ENCODE results near the gene DYNLRB1.

Gene DYNLRB1

DNA sequence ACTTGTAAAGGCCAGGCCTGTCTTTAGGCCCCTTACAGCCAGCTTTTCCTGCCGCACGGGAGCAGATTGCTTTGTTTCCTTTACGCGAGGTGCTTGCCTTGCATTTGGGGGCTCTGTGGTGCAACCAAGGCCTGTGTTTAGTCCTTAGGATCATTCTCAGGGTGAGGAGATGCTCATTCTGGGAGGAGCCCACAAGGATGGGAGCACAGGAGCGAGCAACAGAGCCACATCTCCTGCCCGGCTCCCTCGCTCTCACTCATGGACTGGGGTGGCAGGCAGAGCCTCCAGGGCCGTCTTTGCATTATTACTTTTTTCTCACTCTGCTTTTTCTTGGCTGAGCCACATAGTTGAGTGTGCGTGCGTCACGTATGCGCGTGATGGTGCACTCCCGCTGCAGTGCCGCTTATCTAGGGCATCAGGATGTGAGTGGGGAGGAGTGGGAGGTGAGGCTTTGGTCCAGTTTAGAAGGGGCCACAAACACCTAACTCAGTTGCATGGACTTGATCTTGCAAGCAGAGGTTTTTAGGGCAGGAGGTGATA is 19.1 kb downstream of the DYNLRB1 start:
- no peak for DNase-seq

DNA sequence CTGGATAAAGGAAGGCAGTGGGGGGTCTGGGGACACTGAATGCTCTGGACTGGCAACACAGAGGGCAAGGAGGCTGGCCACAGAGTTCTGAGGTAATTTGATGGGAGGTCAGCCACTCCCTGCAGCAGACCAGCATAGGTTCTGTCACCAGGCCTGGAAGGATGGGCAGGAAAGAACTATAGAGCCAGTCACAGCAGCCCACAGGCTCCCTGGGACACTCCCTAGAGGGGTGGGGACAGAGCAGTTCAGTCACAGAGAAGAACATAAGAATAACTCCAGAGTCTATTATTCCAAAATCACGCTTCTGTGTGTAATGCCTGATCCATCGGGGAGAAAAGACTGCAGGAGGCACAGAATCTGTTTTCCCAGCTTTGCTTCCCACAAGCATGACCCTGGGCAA is 19.6 kb downstream of the DYNLRB1 start:
- no peak for DNase-seq

DNA sequence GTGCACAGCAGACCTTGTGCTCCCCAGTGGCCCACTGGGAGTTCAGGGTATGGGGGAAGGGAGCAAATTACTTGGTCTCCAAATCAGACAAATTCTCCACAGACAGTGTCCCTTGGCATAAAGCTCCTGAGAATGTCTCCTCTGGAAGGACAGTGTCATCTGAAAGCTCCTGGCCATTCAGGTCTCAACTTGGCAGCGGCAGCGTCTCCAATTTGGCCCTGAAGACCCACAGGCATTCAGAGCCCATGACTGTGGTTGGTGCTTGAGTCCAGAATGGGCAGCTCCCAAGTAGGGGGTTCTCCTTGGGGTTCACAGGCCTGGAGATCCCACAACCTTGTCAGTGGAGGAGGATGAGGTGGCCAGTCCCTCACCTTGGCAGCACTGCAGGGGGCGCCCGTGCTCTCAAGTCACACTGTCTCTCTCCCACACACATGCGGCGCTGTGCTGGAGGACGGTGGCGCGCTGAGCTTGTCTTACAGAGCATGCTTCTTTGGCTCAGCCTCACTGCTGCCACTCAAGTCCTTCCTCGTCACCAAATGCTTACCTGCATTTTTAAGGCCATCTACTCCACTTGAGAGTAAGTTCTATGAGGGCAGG is 20.7 kb downstream of the DYNLRB1 start:
- DNase-seq, result no peak

DNA sequence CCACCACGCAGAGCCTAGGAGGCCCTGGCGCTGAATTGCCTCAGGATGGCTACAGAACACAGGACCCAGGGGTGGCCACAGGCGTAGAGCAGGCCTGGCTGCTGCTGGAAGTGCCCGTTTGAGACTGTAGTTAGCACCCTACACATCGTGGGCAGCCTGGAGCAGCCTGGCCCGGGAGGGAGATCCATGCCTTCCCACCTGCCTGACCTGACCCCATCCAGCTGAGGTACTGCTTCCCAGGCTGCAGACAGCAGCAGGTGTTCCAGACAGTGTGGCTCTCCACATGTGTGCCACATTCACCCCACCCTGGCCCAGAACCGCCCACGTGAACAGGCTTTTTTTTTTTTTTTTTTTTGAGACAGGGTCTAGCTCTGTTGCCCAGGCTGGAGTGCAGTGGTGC is 21.4 kb downstream of the DYNLRB1 start:
- DNase-seq, result no peak

DNA sequence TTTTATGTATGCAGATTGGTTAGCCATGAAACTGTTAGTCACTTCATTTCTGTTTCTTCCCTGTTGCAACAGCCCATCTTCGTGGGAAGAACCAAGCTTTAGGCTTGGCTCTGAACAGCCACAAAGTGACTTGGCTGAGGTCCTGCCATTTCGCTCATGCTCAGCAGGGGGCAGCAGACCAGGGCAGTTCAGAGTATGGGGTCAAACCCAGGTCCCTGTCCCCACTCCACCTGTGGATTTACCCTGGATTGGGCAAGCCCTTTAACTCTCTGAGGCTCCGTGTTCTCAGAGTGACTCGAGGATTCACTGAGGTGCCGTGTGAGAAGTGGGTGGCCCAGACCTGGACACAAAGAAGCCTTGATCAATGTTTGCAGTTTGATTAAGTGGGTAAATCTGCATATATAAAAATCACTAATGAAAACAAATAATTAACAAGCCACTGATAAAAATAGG is 22.5 kb downstream of the DYNLRB1 start:
- DNase-seq, result no peak

DNA sequence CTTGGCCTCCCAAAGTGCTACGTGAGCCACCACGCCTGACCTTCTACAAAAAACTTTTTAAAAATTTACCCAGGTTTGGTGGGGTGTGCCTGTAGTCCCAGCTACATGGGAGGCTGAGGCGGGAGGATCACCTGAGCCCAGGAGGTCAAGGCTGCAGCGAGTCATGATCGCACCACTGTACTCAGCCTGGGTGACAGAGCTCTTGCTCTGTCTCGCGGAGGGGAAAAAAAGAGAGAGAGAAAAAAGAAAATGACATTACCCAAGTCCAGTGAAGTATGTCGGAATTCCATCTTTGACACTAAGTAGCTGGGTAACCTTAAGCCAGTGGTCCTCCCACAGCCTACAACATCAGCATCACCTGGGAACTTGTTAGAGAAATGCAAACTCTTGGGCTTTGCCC is 23.5 kb downstream of the DYNLRB1 start:
- no peak for DNase-seq

DNA sequence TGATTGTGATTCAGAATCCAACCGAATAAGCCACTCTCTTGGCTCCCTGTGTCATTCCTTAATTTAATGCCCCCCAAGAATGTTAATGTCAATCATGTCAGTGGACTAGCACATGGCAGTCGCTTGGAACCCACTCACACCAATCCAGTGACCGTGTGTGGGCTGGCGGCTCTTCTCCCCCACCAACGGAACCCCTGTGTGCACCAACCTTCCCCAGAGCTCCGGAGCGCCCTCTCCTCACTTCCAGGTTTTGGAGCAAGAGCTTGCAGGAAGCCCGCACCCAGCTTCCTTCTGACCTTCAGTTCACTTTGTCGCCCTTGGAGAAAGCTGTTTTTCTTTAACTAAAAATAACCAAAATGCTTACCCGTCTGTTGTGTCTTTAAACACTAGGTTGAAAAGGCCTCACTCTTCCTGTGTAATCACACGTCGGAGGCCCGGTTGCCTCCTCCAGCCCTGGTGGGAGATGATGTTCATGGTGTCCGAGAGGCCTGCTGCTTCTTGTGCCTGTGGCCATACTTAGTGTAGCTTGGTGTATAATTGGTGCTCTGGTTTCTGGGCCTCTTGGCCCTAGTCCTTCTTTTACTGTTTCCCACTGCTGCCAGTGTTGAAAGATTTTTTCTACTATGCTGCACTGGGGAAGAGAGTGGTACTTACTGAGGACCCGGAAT is 24.5 kb downstream of the DYNLRB1 start:
- DNase-seq, result no peak

DNA sequence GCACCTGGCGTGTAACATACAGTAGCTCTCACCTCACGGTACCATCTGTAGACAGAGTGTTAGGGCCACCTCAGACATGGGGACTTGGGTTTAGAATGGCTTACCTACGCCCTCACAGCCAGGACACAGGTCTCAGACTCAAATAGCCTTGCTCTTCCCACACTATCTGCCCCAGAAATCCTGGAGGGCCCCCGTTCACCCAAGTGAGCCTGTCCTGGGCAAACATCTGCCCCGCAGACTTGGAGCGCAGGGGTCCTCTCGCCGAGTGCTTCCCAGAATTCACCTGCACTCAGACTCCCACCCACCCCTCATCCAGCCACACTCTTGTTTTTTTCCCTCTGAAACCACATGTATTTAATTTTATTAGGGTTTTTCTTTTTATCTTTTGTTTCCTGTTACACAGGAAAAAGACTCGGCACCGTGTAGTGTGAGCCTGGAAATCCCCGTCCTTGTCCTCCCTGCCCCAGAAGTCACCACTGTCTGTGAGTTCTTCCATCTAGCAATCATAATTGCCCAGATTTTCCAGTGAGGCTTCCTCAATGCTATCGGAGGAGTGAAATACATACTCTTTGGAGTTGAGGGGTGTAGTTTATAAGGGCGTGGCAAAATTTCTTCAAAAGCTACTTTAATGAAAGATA is 25.2 kb downstream of the DYNLRB1 start:
- DNase-seq, result no peak

DNA sequence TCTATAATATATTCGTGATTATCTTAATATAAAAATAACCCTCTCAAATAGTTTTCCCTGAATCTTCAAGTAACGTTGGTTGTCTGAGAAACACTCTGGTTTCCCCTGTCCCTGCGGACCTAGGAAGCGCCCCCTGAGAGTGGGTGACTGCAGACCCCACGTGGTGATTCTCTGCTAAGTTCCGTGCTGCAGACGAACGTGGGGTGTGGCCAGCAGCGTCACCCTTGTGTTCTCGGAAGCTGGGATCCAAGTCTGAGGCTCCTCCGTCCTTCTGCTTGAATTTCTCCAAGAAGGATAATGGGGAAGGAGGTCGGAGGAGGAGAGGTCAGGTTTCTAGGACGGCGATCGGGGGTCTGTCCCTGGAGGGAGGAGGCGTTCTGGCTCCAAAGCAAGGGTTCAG is 25.7 kb downstream of the DYNLRB1 start:
- DNase-seq, result no peak

DNA sequence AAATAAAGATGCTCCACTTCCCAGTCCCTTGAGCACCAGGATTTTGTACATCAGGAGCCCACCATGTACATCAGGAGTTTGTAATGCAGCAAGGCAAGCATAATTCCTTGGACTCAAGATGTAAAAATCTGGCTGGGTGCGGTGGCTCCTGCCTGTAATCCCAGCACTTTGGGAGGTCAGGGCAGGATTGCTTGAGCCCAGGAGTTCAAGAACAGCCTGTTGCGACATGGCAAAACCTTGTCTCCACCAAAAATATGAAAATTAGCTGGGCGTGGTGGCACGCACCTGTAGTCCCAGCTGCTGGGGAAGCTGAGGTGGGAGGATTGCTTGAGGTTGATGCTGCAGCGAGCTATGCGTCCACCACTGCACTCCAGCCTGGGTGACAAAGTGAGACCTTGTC is 26.2 kb downstream of the DYNLRB1 start:
- no peak for DNase-seq

DNA sequence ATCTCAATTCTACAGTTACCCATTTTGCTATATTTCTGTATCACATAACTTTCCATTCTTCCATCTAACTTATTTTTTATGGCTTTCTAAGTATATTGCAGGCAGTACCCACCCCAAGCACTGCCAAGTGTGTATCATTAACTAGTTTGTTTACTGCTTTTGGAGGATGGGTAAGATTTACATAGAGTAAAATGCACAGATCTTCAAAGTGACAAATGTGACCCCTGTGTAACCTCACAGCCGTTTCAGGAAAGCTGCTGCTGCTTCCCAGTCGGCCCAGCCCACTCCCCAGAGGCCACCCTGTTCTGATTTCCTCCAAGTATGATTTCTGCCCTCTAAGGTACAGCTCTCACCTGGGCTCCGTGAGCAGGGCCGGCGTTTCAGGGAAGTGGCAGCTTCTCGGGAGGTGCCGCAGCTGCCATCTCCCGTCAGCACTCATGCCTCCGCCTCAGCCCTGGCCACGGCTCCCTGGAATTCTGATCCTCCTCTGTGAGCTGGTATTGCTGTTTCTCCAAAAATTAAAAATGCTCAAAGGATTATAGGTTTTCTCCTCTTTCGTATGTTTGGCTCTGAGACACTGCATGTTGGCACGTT is 27.3 kb downstream of the DYNLRB1 start:
- no peak for DNase-seq

DNA sequence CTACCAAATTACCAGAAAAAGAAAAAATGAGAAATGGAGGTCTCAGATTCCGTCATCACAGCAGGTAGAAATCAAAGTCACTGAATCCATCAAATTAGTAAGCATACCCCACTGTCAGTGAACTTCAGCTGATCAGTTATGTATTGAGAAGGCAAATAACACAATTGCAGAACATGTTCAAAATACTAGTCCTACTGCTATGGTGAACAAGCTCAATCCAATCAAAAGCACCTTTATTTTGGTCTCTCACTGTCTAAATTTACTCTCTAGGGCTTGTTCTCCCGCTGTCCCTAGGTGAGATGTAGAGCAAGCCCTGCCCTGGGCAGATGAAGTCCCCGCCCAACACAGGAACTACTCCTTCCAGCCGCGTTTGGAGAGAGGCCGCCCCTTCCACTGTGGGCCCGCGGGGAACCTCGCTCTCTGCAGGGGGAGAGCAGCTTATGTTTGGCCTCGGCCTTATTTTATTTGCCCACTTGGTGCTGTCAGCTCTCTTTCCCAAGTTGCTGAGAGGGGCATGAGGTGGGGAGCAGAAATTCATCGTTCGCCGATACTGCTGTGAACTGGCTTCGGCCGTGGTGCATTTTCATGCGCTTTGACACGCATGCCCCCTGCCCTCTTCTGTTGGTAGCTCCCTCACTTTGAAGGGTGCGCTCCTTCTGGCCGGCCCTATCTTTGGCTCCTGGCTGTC is 28.0 kb downstream of the DYNLRB1 start:
- DNase-seq, result no peak

DNA sequence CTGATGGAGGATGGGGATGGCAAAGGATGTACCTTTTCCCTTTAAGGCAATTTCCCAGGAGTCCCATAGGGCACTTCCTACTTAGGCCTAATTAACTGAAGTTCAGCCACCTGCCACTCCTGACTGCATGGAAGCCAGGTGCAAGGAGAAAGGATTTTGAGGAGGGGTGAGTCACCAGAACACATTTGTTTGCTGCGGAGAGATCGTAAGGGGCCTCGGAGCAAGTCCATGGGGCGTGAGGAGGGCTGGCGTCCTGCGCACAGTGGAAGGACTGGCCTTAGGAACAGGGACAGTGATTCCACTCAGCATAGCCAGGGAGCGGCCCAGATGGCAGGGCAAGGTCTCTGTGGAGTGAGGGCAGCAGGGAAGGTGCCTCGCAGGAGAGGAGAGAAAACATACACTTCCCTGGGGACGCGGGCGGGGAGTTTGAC is 30.5 kb downstream of the DYNLRB1 start:
- no peak for DNase-seq

DNA sequence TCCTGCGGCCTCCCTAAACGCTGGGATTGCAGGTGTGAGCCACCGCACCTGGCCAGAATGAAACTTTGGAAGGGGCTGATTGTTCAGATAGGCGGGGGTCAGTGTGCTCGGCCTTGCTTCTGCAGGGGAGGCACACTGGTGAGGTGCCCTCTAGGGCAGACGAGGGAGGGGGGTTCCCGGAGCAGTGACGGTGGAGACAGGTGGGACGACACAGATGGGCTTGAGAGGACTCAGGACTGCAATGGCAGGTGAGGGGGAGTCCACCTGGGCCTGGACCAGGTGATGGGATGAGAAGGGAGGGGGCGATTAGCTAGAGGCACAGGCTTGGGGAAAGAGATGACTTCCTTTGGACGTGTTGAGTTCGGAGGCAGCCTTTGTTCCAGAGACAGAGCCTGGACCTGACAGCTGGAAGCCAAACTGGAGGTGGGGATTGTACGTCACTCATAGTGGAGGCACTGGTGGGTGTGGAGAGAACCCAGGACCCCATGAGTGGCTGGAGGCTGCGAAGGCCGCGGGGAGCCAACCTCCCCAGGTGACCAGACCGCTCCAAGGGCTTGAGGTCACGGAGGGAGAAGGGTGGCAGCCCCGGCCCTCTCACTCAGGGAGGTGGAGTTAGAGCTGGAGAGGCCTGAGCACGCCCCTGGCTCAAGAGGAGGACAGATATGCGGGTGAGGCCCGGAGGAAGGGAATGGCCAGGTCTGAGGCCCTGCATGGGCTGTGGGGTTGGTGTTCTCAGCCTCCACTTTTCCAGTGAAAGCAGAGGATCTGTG is 31.8 kb downstream of the DYNLRB1 start:
- no peak for DNase-seq

DNA sequence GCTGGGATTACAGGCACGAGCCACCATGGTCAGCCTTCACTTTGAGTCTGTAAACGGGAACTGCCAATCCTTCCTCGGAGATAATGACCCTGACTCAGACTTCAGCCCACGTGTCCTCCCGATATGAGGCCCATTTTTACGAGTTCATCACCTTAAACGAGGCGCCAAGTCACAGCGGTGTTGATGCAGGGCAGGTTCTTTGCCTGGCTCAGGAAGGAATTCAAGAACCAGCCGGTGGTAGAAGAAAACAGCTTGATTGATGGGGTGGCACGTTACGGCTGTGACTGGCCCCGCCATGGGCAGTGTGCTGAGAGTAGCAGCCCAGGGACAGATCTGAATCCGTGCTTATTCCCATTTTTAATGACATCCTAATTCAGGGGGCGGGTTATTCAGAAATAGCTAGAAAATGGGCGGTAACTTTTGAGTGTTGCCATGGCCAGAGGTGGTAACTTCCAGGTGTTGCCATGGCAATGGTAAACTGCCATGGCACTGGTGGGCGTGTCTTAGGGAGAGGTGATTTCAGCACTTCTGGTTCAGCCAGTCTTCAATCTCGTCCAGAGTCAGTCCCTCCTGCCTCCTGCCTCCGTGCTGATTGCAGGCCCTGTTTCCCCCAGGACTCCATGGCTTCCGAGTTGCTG is 33.2 kb downstream of the DYNLRB1 start:
- no peak for DNase-seq

DNA sequence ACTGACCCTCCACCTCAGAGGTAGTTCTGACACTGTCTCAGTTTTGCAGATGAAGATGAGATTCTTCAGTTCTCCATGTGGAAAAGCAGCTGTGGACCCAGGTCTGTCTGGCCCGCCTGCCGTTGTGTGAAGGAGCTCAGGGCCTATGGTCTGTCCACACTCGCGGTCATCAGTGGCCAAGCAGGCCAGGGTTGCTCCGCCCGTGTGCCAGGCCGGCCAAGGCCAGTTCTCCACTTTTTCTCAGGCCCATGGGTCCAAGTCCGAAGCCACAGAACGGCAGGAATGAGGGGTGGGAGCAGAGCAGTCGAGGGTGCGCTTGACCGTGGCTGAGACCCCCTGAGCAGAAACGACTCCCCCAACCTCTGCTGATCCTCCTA is 33.7 kb downstream of the DYNLRB1 start:
- no peak for DNase-seq

DNA sequence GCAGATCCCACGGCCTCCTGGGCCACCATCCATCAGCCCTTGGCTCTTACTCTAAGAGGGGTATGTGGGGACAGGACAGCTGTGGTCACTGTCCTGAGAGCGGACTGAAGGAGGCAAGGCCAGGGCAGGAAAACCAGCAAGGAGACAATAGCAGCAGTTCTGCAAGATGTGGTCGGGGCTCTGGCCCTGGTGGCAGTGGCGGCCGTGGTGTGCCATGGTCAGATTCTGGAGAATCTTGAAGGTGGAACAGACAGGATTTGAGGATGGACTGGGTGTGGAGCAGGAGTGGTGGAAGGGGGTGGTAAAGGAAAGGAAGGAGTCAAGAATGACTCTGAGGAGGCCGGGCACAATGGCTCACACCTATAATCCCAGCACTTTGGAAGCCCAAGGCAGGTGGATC is 36.3 kb downstream of the DYNLRB1 start:
- no peak for DNase-seq

DNA sequence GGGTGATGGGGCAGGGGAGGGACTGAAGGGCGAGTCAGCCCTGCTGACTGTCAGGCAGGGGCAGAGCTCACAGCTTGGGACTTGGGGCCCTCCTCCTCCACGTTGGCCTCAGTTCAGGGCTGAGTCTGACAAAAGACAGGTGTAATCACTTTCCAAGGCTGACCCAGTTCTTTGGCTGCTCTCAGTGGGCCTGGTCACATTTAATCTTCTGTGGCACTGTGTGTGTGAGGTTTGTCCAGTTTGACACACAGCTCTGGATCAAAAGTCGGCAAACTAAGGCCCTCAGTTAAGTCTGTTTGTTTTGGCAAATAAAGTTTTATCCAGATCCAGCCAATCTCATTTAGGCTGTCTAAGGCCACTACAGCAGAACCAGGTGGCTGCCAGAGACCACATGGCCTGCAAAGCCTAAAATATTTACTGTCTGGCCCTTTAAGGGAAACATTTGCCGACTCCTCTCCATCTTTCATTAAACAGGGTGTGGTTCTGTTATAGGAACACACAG is 37.2 kb downstream of the DYNLRB1 start:
- DNase-seq, result no peak

DNA sequence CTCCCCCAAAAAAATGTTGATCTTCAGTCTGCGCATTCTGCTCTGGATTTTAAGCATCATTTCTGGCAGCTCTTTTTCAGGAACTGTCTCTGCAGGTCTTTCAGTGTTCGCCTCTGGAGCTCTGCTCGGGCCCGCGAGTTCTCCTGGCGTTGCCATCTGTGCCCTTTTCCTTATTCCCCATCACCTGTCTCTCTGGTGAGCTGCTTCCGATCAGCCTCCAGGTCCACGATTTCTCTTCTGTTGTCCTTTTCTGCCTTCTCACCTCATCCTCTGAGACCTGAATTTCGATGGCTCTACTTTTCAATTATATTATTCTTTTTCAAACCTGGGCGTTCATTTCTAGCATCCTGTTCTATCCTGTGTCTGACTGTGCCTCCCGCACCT is 41.7 kb downstream of the DYNLRB1 start:
- DNase-seq, result no peak

DNA sequence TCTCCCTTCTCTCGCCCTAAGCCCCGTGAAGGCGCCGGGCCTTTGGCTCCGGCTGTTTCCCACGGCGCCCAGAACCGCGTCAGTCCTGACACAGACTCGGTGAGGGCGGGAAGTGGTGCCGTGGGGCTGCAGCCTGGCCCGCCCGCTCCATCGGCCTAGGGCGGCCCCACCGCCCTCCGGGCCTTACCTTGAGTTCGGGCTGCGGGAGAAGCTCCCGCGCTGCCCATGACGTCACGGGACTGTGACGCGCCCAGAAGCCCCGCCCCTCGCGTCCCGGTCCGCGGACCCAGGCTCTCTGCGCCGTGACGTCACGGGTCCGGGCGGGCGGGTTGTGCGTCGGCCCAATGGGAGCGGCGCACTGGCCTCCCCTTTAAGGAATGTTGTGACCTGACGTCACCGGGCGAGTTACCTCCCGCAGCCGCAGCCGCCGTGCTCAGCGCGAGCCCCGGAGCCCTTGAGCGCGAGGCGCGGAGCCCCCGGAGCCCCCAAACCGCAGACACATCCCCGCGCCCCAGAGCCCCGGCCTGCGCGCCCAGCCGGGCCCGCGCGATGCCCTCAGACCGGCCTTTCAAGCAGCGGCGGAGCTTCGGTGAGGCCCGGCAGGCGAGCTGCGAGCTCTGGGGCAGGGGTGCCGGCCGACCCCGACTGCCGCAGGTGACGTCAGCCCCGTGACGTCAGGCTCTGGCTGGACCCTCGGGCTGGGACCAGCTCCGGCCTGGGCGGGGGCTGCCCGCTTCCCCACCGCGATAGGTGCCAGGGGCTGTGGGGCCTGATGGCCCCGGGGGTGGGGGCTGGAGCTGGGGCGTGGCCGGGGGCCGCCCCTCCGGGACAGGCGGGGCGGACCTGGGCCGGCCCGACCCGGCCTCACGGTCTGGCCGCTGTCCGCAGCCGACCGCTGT is 42.3 kb downstream of the DYNLRB1 start, which contains the start of gene MAP1LC3A:
Gene MAP1LC3A, plus strand, starts transcription at position 399 of the 899 bp plus-strand sequence. Its CDS starts 151 bp downstream, at position 550.
- DNase-seq, result peak; percentile 29

All from NCI-H1048 (cell line).